HG03196 (cell line): ENCODE data around the gene TNFRSF1B.

Source experiments
- ATAC-seq: cut with Tn5 transposase; IDR thresholded peaks from one replicate; pipeline ENCODE4 v1.9.1; 2021; ENCODE audit not compliant: unreplicated experiment

Gene TNFRSF1B

DNA sequence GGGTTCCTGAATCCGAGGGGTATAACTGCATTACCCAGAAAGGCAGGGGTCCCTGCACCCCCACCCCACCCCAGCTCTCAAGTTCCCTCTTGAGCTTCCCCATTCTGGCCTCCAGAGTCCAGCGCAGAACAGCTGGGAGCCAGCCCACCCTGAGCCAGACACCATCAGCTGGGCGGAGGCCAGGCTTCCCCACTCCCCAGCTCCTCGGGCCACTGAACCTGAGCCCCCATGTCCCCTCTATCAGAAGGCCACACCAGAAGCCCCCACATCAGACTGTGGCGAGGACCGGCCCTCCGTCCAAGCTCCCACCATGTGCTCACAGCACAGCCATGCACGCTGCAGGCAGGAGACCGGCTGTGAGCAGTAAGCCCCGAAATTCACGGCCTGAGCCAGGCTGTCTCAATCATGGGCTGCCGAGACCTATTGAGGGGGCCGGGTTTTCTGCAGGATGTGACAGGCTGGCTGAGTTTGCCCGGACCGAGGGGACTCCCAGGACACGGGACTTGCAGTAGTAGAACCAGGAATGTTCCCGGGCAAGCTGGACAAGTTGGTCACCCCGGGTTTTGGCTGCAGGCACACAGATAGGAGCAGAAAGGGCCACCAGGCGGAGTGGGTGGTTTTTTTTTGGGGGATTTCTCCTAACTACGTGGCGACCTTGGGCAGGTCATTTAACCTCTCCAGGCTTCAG lies 25.5 kb upstream of the TNFRSF1B start:
- ATAC-seq: no peak

DNA sequence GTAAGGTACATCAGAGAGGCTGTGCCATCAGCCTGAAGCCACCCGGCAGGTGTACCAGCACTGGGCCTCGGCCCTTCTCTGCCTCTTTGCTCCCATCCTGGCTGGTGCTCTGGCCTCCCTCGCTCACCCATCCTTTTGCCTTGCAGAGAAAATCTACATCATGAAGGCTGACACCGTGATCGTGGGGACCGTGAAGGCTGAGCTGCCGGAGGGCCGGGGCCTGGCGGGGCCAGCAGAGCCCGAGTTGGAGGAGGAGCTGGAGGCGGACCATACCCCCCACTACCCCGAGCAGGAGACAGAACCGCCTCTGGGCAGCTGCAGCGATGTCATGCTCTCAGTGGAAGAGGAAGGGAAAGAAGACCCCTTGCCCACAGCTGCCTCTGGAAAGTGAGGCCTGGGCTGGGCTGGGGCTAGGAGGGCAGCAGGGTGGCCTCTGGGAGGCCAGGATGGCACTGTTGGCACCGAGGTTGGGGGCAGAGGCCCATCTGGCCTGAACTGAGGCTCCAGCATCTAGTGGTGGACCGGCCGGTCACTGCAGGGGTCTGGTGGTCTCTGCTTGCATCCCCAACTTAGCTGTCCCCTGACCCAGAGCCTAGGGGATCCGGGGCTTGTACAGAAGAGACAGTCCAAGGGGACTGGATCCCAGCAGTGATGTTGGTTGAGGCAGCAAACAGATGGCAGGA lies 24.5 kb upstream of the TNFRSF1B start:
- ATAC-seq: no peak

DNA sequence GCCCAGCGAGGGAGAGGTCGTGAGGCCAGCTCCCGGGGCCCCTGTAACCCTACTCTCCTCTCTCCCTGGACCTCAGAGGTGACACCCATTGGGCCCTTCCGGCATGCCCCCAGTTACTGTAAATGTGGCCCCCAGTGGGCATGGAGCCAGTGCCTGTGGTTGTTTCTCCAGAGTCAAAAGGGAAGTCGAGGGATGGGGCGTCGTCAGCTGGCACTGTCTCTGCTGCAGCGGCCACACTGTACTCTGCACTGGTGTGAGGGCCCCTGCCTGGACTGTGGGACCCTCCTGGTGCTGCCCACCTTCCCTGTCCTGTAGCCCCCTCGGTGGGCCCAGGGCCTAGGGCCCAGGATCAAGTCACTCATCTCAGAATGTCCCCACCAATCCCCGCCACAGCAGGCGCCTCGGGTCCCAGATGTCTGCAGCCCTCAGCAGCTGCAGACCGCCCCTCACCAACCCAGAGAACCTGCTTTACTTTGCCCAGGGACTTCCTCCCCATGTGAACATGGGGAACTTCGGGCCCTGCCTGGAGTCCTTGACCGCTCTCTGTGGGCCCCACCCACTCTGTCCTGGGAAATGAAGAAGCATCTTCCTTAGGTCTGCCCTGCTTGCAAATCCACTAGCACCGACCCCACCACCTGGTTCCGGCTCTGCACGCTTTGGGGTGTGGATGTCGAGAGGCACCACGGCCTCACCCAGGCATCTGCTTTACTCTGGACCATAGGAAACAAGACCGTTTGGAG lies 23.7 kb upstream of the TNFRSF1B start:
- no peak for ATAC-seq

GRCh38 chr1:12143631-12144155 lies 23.1 kb upstream of the TNFRSF1B start:
- ATAC-seq: no peak

GRCh38 chr1:12144236-12144635 lies 22.6 kb upstream of the TNFRSF1B start:
- no peak for ATAC-seq

DNA sequence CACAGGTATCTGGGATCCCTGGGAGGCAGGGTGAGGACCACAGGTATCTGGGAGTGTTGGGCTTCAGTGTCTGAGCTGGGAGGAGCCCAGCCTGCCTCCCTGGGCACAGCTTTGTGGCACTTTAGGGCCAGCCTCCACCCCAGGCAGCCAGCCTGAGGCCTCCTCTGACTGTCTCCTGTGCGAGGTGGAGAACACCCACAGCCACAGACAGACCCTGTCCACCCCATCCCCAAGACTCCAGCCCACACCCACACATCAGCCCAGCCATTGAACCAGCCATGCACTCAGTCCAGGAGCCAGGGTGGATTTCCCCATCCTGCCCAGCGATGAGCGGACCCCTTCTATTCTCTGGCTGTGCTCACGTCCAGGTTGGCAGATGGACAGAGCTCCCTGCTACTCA lies 21.8 kb upstream of the TNFRSF1B start:
- ATAC-seq: no peak

DNA sequence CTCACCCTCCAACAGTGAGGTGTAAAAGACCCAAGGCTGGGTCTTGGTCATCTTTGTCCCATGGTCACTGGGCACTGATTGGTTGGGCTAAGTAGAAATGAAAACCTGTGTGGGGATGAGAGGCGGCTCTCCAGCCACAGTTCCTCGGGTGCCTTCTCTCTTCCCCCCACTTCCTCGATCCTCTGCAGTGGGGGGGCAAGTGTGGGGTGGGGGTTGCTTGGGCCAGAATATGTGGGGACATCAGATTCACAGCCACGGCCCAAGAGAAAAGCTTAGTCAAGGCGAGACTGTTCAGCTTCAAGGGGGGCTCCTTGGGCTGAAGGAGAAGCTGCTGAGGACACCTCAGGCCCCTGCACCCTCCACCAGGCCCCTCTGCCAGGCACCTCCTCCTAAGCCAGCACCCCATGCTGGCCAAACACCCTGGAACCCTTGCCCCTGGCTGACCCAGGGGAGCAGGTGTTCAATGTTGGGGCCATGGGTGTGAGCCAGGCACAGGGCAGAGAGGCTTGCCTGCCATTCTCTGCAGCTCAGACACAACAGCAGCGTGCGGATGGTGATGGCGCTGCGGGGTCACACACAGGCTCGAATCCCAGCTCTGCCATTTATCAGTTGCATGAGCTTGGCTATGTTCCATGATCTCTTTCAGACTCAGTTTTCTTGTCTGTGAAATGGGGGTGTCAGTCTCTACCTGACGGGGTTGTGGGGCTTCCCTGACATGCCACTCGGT lies 21.0 kb upstream of the TNFRSF1B start:
- no peak for ATAC-seq

- no peak for ATAC-seq
Measured at GRCh38 chr1:12146343-12147112, 20.3 kb upstream of the TNFRSF1B start.

DNA sequence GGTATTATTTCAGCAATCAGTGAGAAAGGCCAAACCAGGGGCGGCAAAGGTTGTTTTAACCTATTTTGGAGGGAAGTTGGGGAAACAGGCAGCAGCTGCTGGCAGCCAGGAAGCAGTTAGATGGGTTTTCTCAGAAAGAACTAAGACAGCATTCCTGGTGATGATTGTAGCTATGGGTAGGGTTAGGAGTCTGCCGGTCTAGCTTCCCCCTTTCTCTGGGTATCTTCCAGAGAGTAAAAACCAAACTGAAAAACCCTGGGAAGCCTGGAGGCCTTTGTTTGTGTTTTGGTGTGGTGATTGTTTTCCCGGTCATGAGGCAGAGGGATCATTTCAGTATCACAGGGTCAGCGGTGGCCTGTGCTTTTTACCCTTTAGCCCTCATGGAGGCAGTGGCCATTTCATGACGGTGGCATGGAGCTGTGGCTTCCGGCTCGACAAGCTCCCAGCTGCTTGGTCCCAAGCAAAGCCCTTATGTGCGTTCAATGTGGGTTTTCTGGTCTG lies 19.5 kb upstream of the TNFRSF1B start:
- ATAC-seq: no peak

GRCh38 chr1:12148160-12148957 lies 18.4 kb upstream of the TNFRSF1B start:
- no peak for ATAC-seq

DNA sequence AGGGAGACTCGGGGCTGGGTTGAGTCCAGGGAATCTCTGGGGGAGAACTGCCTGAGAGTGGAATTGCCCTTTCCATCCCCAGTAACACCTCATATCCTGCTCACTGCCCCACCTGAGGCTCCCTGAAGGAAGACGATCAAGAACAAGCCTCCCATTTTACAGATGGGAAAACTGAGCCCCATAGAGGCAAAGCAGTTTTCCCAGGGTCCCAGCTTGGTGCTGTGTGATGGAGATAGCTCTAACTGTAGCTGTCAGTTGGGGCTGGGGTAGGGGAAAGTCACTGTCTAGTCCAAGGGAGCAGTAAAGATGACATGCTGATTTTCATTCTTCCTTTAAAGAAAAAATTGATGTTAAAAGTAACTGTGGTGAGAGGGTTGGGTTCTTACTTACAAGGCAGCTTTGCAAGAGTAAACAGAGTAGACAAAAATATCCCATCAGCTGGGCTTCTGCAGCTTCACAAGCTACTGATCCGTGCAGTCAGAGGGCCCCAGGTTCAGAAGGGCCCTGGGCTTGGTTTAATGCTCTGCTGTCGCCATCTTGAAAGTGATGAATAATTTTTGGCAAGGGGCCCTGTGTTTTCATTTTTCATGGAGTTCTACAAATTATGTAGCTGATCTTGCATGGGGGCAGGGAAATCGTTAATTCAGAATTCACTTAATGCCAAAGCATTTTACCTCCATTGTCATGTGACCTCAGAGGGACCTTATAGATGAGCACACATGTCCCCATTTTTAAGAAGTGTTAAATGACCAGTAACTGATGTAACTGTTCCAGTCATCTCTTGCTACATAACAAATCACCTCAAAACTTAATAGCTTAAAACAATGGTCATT lies 17.6 kb upstream of the TNFRSF1B start:
- no peak for ATAC-seq

DNA sequence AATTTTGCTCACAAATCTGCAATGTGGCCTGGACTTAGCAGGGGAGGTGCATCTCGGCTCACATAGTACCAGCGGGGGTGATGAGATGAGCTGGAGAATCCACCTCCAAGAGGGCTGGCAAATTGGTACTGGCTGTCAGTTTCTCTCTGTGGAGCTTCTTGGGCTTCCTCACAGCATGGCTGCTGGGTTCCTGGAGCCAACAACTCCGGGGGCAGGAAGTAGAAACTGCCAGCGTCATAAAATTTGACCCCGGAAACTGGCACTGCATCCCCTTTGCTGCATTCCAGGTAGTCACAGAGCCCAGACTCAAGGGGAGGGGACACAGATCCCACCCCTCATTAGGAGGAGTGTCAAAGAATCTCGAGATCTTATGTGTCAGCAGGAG lies 17.0 kb upstream of the TNFRSF1B start:
- ATAC-seq: no peak

GRCh38 chr1:12150456-12151200 lies 16.2 kb upstream of the TNFRSF1B start:
- no peak for ATAC-seq

GRCh38 chr1:12151465-12151864 lies 15.3 kb upstream of the TNFRSF1B start:
- no peak for ATAC-seq

GRCh38 chr1:12152113-12152891 lies 14.5 kb upstream of the TNFRSF1B start:
- ATAC-seq: peak; percentile 54

- peak; percentile 37 for ATAC-seq
Measured at GRCh38 chr1:12153181-12153785, 13.5 kb upstream of the TNFRSF1B start.

GRCh38 chr1:12155328-12155727 lies 11.5 kb upstream of the TNFRSF1B start:
- no peak for ATAC-seq
